ENCODE data around the gene TOP2B. TPM values are rescaled to one million over a fixed set of nuclear protein-coding genes. Genes with fewer than 3 reads are reported as not detected.

Gene TOP2B
- total and polyA plus RNA-seq, 2 experiments from 2014 or later = 92.0 to 179 TPM

DNA sequence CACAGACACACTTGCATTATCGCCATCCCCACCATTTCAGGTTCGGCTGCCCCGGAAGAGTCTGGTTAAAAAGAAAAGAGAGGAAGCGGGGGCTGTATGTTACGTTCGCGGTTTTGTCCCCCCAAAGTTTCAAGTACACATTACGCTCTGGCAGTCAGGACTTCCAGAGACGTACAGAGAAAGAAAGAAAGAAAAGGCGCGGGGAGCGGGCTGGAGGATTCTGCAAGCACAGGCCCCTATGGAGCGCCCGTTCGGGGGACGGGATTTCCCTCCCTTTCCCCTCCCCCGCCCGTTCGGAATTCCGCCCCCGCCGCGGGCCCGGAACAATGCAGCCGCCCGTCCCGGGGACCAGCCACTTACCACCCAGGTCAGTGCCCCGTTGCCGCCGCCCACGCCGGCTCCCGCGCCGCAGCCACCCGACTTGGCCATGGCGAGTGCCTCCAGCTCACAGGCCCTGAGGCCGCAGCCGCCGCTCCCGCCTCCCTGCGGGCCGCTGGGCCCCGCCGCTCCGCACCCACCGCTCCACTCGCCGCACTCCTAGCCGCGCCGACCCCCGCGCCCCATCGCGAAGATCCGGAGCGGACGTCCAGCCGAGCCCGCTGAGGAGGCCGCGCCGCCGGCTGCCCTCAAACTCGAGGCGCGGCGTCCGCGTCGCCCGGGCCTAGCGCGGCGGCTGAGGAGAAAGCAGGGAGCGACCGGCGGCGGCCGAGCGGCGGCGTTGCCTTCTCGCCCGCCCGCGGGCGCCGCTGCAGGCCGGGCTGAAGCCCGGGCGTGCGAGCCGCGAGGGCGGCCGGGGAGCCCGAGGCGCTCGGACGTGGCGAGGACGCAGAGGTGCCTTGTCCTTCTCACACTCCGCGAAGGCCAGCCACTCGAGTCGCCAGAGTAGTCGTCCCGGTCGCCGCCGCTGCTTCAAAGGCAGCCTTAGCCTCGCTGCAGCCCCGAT is 567 bp downstream of the TOP2B start:
- peak overlapping the region; percentile 91 for H3K4me3 Mint-ChIP-seq
- Histone ChIP-seq H3K9me2 (ENCODE audit: insufficient read depth) (no peaks in the 10 kb centered on the region), H3K36me3 (ENCODE audit: insufficient read depth) (no peaks in the 10 kb centered on the region), H3K79me2 (replicated peaks; ENCODE audit: insufficient read depth) (peaks cover 49% of the 10 kb centered on the region), H2AFZ (0 out of 2 replicates have a peak overlapping the region, but pooled peaks have one; percentile 4), H3K27me3 (ENCODE audit: insufficient read depth) (no peaks in the 10 kb centered on the region), H3F3A (replicated peaks; ENCODE audit: low read depth) (no peaks in the 10 kb centered on the region), H4K20me1 (replicated peaks; ENCODE audit: insufficient read depth) (peaks cover 27% of the 10 kb centered on the region), H3K4me2 (peak overlapping the region; percentile 85), H3K4me1 (ENCODE audit: insufficient read depth) (peaks cover 30% of the 10 kb centered on the region), H3K27ac (ENCODE audit: low read depth) (peak overlapping the region; percentile 76), H3K4me3 (peak overlapping the region; percentile 68)
- H3K27me3 Mint-ChIP-seq (ENCODE audit: insufficient read depth, low read depth, poor library complexity) = peaks cover 3% of the 10 kb centered on the region
- peak; percentile 72 for DNase-seq (ENCODE audit: low spot score)
- H3K27ac Mint-ChIP-seq = peak overlapping the region; percentile 97
- TF ChIP-seq, protein P1, sequence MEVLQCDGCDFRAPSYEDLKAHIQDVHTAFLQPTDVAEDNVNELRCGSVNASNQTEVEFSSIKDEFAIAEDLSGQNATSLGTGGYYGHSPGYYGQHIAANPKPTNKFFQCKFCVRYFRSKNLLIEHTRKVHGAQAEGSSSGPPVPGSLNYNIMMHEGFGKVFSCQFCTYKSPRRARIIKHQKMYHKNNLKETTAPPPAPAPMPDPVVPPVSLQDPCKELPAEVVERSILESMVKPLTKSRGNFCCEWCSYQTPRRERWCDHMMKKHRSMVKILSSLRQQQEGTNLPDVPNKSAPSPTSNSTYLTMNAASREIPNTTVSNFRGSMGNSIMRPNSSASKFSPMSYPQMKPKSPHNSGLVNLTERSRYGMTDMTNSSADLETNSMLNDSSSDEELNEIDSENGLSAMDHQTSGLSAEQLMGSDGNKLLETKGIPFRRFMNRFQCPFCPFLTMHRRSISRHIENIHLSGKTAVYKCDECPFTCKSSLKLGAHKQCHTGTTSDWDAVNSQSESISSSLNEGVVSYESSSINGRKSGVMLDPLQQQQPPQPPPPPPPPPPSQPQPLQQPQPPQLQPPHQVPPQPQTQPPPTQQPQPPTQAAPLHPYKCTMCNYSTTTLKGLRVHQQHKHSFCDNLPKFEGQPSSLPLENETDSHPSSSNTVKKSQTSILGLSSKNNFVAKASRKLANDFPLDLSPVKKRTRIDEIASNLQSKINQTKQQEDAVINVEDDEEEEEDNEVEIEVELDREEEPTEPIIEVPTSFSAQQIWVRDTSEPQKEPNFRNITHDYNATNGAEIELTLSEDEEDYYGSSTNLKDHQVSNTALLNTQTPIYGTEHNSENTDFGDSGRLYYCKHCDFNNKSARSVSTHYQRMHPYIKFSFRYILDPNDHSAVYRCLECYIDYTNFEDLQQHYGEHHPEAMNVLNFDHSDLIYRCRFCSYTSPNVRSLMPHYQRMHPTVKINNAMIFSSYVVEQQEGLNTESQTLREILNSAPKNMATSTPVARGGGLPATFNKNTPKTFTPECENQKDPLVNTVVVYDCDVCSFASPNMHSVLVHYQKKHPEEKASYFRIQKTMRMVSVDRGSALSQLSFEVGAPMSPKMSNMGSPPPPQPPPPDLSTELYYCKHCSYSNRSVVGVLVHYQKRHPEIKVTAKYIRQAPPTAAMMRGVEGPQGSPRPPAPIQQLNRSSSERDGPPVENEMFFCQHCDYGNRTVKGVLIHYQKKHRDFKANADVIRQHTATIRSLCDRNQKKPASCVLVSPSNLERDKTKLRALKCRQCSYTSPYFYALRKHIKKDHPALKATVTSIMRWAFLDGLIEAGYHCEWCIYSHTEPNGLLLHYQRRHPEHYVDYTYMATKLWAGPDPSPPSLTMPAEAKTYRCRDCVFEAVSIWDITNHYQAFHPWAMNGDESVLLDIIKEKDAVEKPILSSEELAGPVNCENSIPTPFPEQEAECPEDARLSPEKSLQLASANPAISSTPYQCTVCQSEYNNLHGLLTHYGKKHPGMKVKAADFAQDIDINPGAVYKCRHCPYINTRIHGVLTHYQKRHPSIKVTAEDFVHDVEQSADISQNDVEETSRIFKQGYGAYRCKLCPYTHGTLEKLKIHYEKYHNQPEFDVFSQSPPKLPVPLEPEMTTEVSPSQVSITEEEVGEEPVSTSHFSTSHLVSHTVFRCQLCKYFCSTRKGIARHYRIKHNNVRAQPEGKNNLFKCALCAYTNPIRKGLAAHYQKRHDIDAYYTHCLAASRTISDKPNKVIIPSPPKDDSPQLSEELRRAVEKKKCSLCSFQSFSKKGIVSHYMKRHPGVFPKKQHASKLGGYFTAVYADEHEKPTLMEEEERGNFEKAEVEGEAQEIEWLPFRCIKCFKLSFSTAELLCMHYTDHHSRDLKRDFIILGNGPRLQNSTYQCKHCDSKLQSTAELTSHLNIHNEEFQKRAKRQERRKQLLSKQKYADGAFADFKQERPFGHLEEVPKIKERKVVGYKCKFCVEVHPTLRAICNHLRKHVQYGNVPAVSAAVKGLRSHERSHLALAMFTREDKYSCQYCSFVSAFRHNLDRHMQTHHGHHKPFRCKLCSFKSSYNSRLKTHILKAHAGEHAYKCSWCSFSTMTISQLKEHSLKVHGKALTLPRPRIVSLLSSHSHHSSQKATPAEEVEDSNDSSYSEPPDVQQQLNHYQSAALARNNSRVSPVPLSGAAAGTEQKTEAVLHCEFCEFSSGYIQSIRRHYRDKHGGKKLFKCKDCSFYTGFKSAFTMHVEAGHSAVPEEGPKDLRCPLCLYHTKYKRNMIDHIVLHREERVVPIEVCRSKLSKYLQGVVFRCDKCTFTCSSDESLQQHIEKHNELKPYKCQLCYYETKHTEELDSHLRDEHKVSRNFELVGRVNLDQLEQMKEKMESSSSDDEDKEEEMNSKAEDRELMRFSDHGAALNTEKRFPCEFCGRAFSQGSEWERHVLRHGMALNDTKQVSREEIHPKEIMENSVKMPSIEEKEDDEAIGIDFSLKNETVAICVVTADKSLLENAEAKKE (CRISPR knock-in tag; IDR thresholded peaks at IDR 0.05) = no peak
- ATAC-seq = peak; percentile 57
- peaks cover 32% of the 10 kb centered on the region for H3K4me1 Mint-ChIP-seq
- H3K36me3 Mint-ChIP-seq (ENCODE audit: low read depth) = no peaks in the 10 kb centered on the region; the same call in 2 of the 3 replicates
- H3K9me3 Mint-ChIP-seq = no peaks in the 10 kb centered on the region

DNA sequence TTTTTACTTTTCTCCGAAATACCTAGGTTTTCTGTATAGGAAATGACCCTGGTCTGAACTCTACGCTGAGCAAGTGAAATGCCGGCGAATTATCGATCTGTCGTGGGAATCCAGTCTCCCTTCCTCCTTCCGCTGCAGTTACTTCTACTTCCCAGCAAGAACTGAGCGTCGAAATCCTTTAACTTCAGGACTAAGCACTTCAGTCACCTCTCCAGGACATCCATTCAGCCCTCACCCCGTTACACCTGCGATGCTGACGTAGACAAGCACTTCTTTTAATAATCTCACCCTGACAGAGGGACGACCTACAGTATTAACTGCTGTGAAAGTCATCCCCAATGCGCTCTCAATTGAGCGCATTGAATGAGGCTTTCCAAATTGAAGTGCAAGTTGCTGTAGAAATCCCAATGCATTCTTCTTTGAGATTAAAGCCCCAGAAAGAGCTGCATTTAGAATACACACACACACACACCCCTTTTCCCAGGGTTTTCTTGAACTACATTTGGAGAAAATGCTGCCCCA is 1.3 kb downstream of the TOP2B start:
- H4K20me1 ChIP-seq (replicated peaks; ENCODE audit: insufficient read depth) = peaks cover 28% of the 10 kb centered on the region
- peak overlapping the region; percentile 68 for H3K4me3 ChIP-seq
- H3K27ac ChIP-seq (ENCODE audit: low read depth) = 0 out of 2 replicates have a peak overlapping the region, but pooled peaks have one; percentile 42
- H3K4me1 ChIP-seq (ENCODE audit: insufficient read depth) = peaks cover 30% of the 10 kb centered on the region
- H2AFZ ChIP-seq = 0 out of 2 replicates have a peak overlapping the region, but pooled peaks have one; percentile 4
- H3K4me2 ChIP-seq = peak overlapping the region; percentile 85
- ATAC-seq = peak; percentile 5
- no peaks in the 10 kb centered on the region for H3F3A ChIP-seq (replicated peaks; ENCODE audit: low read depth)
- H3K9me2 ChIP-seq (ENCODE audit: insufficient read depth) = no peaks in the 10 kb centered on the region
- H3K27me3 Mint-ChIP-seq (ENCODE audit: insufficient read depth, low read depth, poor library complexity) = peaks cover 3% of the 10 kb centered on the region
- H3K79me2 ChIP-seq (replicated peaks; ENCODE audit: insufficient read depth) = peaks cover 56% of the 10 kb centered on the region
- no peaks in the 10 kb centered on the region for H3K9me3 Mint-ChIP-seq
- peak overlapping the region; percentile 87 for H3K27ac Mint-ChIP-seq
- peaks cover 35% of the 10 kb centered on the region for H3K4me1 Mint-ChIP-seq
- no peaks in the 10 kb centered on the region for H3K36me3 ChIP-seq (ENCODE audit: insufficient read depth)
- DNase-seq (ENCODE audit: low spot score) = peak; percentile 63
- H3K36me3 Mint-ChIP-seq (ENCODE audit: low read depth) = no peaks in the 10 kb centered on the region; the same call in 2 of the 3 replicates
- H3K27me3 ChIP-seq (ENCODE audit: insufficient read depth) = no peaks in the 10 kb centered on the region
- peak overlapping the region; percentile 91 for H3K4me3 Mint-ChIP-seq
- no peak for TF ChIP-seq POLR2AphosphoS5 (IDR thresholded peaks at IDR 0.05; ENCODE audit: low read depth)
- no peak for TF ChIP-seq JUNB (IDR thresholded peaks at IDR 0.05; ENCODE audit: unreplicated experiment)
- no peak for TF ChIP-seq EZH2phosphoT487 (IDR thresholded peaks at IDR 0.05; ENCODE audit: unreplicated experiment)
- TF ChIP-seq NANOG (IDR thresholded peaks at IDR 0.05; ENCODE audit: borderline replicate concordance) = no peak
- no peak for TF ChIP-seq EZH2 (IDR thresholded peaks at IDR 0.05; ENCODE audit: low read depth, unreplicated experiment)
- no peak for TF ChIP-seq STAT1 (IDR thresholded peaks at IDR 0.05; ENCODE audit: unreplicated experiment)
- TF ChIP-seq ZNF114 (CRISPR knock-in tag; IDR thresholded peaks at IDR 0.05) = no peak
- TF ChIP-seq, protein P2, sequence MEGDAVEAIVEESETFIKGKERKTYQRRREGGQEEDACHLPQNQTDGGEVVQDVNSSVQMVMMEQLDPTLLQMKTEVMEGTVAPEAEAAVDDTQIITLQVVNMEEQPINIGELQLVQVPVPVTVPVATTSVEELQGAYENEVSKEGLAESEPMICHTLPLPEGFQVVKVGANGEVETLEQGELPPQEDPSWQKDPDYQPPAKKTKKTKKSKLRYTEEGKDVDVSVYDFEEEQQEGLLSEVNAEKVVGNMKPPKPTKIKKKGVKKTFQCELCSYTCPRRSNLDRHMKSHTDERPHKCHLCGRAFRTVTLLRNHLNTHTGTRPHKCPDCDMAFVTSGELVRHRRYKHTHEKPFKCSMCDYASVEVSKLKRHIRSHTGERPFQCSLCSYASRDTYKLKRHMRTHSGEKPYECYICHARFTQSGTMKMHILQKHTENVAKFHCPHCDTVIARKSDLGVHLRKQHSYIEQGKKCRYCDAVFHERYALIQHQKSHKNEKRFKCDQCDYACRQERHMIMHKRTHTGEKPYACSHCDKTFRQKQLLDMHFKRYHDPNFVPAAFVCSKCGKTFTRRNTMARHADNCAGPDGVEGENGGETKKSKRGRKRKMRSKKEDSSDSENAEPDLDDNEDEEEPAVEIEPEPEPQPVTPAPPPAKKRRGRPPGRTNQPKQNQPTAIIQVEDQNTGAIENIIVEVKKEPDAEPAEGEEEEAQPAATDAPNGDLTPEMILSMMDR (conservative IDR thresholded peaks at IDR 0.05; ENCODE audit: low read depth in 2 of 2) = no peak

Measured in GM23338 (cell line).